Type B pancreatic cell (in vitro differentiated cells): ENCODE results near the gene DOCK4. TPM values are rescaled to one million over a fixed set of nuclear protein-coding genes. Genes with fewer than 3 reads are reported as not detected.

Experiments used
- DNase-seq: peaks from one replicate; pipeline ENCODE4 v3.0.0; 2021; ENCODE audit warnings: mixed read lengths; ENCODE audit not compliant: unreplicated experiment; ENCODE audit errors: extremely low spot score
- H3K27ac Mint-ChIP-seq: 2 replicates; pipeline ENCODE4 v1.8.0; 2021; ENCODE audit warnings: mild to moderate bottlenecking, mixed read lengths
- H3K27me3 Mint-ChIP-seq: 2 replicates; pipeline ENCODE4 v1.8.0; 2021; ENCODE audit warnings: mixed read lengths
- H3K36me3 Mint-ChIP-seq: 2 replicates; pipeline ENCODE4 v1.8.0; 2021; ENCODE audit warnings: mixed read lengths
- H3K4me1 Mint-ChIP-seq: one replicate; pipeline ENCODE4 v1.8.0; 2021; ENCODE audit warnings: mixed read lengths; ENCODE audit not compliant: unreplicated experiment
- H3K4me3 Mint-ChIP-seq: 2 replicates; pipeline ENCODE4 v1.8.0; 2021; ENCODE audit warnings: mild to moderate bottlenecking, mixed read lengths
- H3K9me3 Mint-ChIP-seq: 2 replicates; pipeline ENCODE4 v1.8.0; 2021; ENCODE audit warnings: mixed read lengths
- CTCF ChIP-seq: fragments of 200-600 bp; sonication (generic); conservative IDR thresholded peaks from 2 replicates; pipeline ENCODE4 v1.5.0; 2021; ENCODE audit warnings: antibody characterized with exemption, mild to moderate bottlenecking
- total RNA-seq: library from RNA; stranded (reverse); gene quantifications from 2 replicates; pipeline ENCODE4 v1.2.1, GENCODE V29; 2021; ENCODE audit warnings: low replicate concordance

Gene DOCK4
- total RNA-seq, 1 donor from 2014 or later = 24.6 TPM

GRCh38 chr7:112122798-112123197 is 83.4 kb downstream of the DOCK4 start:
- no peaks in the 10 kb centered on the region for H3K9me3 Mint-ChIP-seq
- H3K4me1 Mint-ChIP-seq = no peaks in the 10 kb centered on the region
- no peak overlapping the region for H3K4me3 Mint-ChIP-seq
- TF ChIP-seq CTCF = no peak
- peaks cover 4% of the 10 kb centered on the region for H3K36me3 Mint-ChIP-seq
- H3K27ac Mint-ChIP-seq = no peak overlapping the region
- no peaks in the 10 kb centered on the region for H3K27me3 Mint-ChIP-seq
- no peak for DNase-seq

- H3K36me3 Mint-ChIP-seq = peaks cover 4% of the 10 kb centered on the region
- no peaks in the 10 kb centered on the region for H3K4me1 Mint-ChIP-seq
- H3K9me3 Mint-ChIP-seq = no peaks in the 10 kb centered on the region
- DNase-seq = no peak
- no peaks in the 10 kb centered on the region for H3K27me3 Mint-ChIP-seq
- H3K4me3 Mint-ChIP-seq = no peak overlapping the region
- TF ChIP-seq CTCF = no peak
- no peak overlapping the region for H3K27ac Mint-ChIP-seq
These were observed 84.1 kb downstream of the DOCK4 start for GRCh38 chr7:112122144-112122543.

GRCh38 chr7:112121318-112121717 is 84.9 kb downstream of the DOCK4 start:
- H3K36me3 Mint-ChIP-seq = peaks cover 4% of the 10 kb centered on the region
- no peaks in the 10 kb centered on the region for H3K27me3 Mint-ChIP-seq
- H3K9me3 Mint-ChIP-seq = no peaks in the 10 kb centered on the region
- no peak overlapping the region for H3K4me3 Mint-ChIP-seq
- H3K4me1 Mint-ChIP-seq = no peaks in the 10 kb centered on the region
- no peak for TF ChIP-seq CTCF
- no peak overlapping the region for H3K27ac Mint-ChIP-seq
- no peak for DNase-seq

GRCh38 chr7:112120696-112121217 is 85.4 kb downstream of the DOCK4 start:
- Mint-ChIP-seq H3K27me3 (no peaks in the 10 kb centered on the region), H3K36me3 (peaks cover 4% of the 10 kb centered on the region), H3K27ac (no peak overlapping the region), H3K4me3 (no peak overlapping the region), H3K9me3 (no peaks in the 10 kb centered on the region), H3K4me1 (no peaks in the 10 kb centered on the region)
- no peak for DNase-seq
- TF ChIP-seq CTCF = no peak

GRCh38 chr7:112118581-112119566 is 87.3 kb downstream of the DOCK4 start:
- no peak overlapping the region for H3K27ac Mint-ChIP-seq
- H3K36me3 Mint-ChIP-seq = peaks cover 6% of the 10 kb centered on the region
- H3K27me3 Mint-ChIP-seq = no peaks in the 10 kb centered on the region
- no peak for TF ChIP-seq CTCF
- no peaks in the 10 kb centered on the region for H3K4me1 Mint-ChIP-seq
- no peak for DNase-seq
- H3K9me3 Mint-ChIP-seq = no peaks in the 10 kb centered on the region
- no peak overlapping the region for H3K4me3 Mint-ChIP-seq
